A172 (cell line): Measurements from ENCODE around the gene MYOZ2. TPM values are rescaled to one million over a fixed set of nuclear protein-coding genes. Genes with fewer than 3 reads are reported as not detected.
"Not testable (repeated sequence)": the region's sequence is repeated elsewhere in the genome, so short reads cannot be mapped to it uniquely, and the experiment has no call there.

ENCODE experiments used
- DNase-seq: peaks from one replicate; pipeline ENCODE4 v3.0.0-alpha.2; 2015; ENCODE audit warnings: low spot score
- total RNA-seq: library from RNA; depleted of rRNA; stranded (reverse); fragments of >200 nt; shearing (Covaris generic); gene quantifications from 2 replicates; pipeline ENCODE4 v1.2.3, GENCODE V29; 2014

The MYOZ2 gene
- total RNA-seq, 1 experiment from 2014 or later: 0.10 TPM

- DNase-seq: no peak
Observed at GRCh38 chr4:119128148-119128547, 7.5 kb upstream of the MYOZ2 start.

- DNase-seq: no peak
Observed at GRCh38 chr4:119130365-119131065, 5.1 kb upstream of the MYOZ2 start.

- DNase-seq: no peak
Observed at GRCh38 chr4:119131164-119131563, 4.5 kb upstream of the MYOZ2 start.

- no peak for DNase-seq
Observed at GRCh38 chr4:119132306-119132705, 3.3 kb upstream of the MYOZ2 start.

DNA sequence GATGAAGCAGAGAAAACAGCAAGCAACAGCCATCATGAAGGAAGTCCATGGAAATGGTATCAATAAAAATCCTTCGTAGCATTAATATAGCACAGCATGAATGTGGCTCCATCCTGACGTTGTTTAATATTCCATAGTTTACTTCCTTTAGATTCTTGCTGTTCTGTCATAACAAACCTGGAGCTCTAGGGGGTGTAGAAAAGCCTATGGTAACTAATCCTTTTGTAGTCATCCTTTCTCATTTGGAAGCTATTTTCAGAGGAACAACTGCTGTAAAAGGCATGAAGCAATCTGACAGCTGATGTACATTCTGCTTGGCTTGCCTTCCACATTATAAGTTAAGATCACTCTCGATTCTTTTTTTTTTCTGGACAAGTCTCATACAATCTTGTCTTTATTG, 914 bp downstream of the MYOZ2 start:
- DNase-seq: no peak

GRCh38 chr4:119138046-119138445, 2.4 kb downstream of the MYOZ2 start:
- peak; percentile 46 for DNase-seq

DNA sequence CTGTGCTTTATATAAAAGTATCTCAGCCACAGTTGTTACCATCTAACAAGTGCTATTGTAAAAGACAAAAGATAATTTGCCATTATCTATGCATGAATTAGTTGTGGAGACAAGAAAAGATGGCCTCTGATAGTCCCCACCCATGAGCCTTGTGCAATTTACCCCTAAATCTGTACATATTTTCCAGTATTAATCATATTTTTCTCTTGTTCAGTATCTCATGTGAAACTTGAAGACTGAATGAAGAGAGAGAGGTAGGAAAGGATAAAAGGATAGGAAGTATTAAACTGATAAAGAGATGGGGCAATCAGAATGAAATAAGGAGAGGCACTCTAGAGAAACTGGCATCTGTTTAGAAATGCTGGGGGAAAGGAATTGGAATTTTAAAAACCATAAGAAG, 3.7 kb downstream of the MYOZ2 start:
- DNase-seq: no peak

DNA sequence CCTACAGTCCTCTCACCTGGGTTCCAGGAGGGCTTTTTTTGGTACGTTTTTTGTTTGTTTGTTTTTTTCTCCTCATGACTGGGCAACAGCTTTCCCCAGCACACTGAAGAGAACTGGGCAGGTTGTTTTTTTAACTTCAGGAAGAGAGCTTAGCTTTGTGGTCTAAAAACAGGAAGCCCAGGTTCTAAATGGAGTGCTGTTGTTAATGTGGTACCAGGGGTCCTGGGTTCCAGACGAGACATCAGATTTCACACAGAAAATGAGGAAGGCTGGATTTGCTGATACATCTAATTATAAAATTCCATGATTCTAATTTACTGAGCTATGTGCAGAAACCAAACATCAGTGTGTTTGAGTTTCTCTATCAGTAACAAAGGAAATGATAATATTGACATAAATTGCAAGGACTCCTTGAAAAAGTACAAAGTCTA, 4.2 kb downstream of the MYOZ2 start:
- no peak for DNase-seq

- not testable (repeated sequence) for DNase-seq
Observed at GRCh38 chr4:119141283-119141682, 5.7 kb downstream of the MYOZ2 start.

DNA sequence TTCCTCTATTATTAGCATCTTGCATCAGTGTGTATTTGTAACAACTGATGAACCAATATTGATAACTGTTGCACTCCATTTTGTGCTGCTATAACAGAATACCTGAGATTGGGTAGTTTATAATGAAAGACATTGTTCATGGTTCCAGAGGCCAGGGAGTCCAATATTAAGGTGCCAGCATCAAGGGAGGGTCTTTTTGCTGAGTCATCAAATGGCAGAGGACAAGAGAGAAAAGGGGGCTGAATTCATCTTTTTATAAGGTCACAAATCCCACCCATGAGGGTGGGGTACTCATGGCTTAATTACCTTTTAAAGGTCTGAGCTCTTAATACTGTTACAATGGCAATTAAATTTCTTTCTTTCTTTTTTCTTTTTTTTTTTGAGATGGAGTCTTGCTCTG, 7.2 kb downstream of the MYOZ2 start:
- no peak for DNase-seq

DNA sequence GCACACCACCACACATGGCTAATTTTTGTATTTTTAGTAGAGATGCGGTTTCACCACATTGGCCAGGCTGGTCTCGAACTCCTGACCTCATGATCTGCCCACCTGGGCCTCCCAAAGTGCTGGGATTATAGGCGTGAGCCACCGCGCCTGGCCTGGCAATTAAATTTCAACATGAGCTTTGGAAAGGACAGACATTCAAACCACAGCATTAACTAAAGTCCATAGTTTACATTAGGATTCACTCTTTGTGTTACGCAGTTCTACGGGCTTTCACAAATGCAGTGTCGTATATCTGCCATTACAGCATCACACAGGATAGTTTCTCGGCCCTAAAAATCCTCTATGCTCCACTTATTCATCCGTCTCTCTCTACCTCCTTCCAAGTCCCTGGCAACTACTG, 7.7 kb downstream of the MYOZ2 start:
- not testable (repeated sequence) for DNase-seq

DNA sequence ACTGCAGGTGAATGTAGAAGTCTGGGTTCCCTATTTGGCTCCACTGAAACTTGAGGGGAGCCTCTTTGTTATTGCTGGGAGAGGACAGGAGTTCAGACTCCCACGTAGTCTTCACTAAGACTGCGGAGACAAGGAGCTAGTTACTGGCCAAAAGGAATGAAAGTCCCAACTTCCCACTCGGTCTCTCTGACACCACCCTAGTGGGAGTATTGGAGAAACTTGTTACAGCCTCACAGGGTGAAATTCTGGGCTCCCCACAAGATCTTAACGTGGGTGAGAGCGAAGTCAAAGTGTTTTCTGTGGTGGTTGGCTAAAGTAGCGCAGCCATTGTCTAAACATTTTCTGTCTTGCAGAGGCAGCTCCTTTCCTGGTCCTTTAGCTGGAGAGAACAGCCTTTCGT, 13.5 kb downstream of the MYOZ2 start:
- no peak for DNase-seq

DNA sequence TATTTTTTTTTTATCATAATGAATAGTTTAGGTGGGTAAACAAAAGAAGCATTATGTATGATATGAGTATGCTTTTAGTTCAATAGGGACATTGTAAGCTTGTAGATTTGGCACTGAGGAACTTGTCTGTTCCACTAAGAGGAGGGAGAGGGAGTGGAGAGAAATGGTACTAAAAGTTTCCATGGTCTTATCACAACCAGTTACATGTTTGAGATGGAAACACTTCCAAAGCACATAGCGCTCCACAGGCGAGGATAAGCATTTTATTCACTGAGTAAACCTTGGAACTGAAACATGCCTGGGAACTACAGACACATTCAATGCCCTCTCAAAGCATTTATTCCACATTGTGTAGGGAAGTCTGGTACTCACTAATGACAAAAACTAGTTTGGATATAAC, 15.5 kb downstream of the MYOZ2 start:
- no peak for DNase-seq

DNA sequence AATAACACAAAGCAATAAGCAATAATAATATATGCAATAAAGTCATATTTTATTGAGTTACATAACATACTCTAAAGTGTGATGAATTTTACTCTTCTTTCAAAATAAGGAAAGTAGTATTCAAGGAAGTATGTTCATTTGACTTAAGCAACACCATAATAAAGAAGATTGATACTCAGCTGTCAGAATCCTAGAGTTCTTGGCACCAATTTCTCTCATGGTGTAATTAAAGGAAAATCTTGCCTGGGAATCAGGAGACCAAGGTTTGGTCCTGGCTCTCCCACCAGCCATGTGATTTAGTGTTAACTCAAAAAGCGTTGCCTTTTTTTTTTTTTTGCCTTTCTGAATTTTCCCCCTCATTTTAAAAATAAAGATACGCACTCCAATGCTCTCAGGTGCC, 17.1 kb downstream of the MYOZ2 start:
- no peak for DNase-seq

GRCh38 chr4:119162174-119162573, 26.5 kb downstream of the MYOZ2 start:
- no peak for DNase-seq

DNA sequence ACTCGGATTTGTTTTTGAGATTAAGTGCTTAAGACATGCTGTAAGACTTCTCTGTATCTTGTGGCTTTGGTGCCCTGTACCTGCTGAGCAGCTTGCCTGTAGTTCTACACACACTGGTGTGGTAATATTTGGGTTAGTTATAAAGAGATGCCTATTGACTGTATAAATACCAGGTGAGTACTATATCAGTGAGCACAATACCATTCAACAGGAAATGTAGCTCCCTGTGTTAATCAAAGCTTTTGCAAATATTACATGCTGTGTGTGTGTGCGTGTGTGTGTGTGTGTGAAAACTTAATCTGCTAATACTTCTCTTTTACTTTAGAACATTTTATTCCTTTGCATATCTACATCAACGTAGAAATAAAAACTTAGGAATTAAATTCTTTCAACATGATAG, 30.1 kb downstream of the MYOZ2 start:
- no peak for DNase-seq

DNA sequence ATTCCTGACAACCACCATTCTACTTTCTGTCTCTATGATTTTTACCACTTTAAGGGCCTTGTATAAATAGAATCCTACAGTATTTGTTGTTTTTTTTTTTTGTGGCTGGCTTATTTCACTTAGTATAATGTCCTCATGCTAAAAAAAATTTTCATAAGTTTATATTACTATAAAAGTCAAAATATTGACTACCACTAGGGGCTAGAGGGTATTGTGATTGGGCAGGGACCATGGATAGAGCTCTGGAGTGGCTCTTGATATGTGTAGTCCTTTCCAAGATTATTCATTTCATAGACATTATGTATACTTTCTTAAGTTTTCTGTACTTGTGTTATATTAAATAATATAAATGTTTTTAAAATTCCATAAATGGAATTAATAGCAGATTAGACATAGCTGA, 34.6 kb downstream of the MYOZ2 start:
- DNase-seq: no peak

DNA sequence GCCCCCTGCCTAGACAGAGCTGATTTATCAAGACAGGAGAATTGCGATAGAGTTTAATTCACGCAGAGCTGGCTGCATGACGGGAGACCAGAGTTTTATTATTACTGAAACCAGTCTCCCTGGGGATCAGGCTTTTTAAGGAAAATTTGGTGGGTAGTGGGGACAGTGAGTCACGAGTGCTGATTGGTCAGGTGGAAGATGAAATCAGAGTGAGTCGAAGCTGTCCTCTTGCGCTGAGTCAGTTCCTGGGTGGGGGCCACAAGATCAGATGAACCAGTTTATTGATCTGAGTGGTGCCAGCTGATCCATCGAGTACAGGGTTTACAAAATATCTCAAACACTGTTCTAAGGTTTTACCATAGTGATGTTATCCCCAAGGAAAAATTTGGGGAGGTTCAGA, 36.6 kb downstream of the MYOZ2 start:
- peak; percentile 8 for DNase-seq

DNA sequence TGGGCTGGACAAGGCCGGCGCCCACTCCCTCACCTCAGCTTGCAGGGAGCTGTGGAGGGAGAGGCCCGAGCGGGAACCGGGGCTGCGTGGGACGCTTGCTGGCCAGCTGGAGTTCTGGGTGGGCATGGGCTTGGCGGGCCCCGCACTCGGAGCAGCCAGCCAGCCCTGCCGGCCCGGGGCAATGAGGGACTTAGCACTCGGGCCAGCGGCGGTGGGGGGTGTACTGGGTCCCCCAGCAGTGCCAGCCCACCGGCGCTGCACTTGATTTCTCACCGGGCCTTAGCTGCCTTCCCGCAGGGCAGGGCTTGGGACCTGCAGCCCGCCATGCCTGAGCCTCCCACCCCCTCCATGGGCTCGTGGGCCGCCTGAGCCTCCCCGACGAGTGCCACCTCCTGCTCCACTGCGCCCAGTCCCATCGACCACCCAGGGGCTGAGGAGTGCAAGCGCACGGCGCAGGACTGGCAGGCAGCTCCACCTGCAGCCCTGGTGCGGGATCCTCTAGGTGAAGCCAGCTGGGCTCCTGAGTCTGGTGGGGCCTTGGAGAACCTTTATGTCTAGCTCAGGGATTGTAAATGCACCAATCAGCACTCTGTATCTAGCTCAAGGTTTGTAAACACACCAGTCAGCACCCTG, 38.2 kb downstream of the MYOZ2 start:
- DNase-seq: not testable (repeated sequence)

DNA sequence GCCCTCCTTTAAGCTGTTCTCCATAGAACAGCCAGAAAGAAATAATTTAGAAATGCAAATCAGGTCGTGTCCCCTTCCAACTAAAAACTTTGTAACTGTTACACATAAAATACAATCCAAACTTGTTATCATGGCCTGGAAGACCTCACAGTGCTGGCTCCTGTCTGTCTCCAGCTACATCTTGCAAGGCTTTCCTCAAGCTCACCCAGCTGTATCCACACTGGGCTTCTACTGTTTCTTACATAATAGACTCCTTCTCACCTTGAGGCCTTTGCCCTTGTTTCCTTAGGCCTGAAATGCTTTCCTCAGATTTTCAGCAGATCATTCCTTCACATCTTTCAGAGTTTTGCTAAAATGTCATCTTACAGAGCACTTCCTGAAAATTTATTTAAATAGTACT, 43.4 kb downstream of the MYOZ2 start:
- DNase-seq: no peak

- DNase-seq: no peak
Observed at GRCh38 chr4:119184128-119184527, 48.5 kb downstream of the MYOZ2 start.

GRCh38 chr4:119189638-119190037, 54.0 kb downstream of the MYOZ2 start:
- DNase-seq: no peak

DNA sequence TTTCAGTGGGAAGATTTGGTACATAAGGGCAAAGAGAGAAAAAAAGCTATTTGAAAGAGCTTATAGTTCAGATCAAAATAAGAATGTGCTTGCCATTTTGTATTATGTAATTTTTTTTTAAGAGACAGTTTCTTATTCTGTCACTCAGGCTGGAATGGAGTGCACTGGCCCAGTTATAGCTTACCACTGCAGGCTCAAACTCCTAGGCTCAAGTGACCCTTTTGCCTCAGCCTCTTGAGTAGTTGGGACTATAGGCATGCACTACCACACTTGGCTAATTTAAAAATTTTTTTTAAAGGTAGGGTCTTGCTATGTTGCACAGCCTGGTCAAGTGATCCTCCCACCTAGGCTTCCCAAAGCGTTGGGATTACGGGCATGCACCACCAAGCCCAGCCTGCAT, 54.7 kb downstream of the MYOZ2 start:
- DNase-seq: no peak

GRCh38 chr4:119191505-119191904, 55.9 kb downstream of the MYOZ2 start:
- DNase-seq: no peak
